Mesendoderm (in vitro differentiated cells): Measurements from ENCODE around the gene SPATS2.
A peak's percentile ranks its signal among the peaks of the same experiment; 100 is the strongest.

Experiments
- DNase-seq: peaks from one replicate; pipeline ENCODE4 v3.0.0; 2013
- H2AK5ac ChIP-seq: 2 replicates; pipeline ENCODE4 v1.6.1; 2013; ENCODE audit warnings: low read length, inconsistent platforms
- H2BK120ac ChIP-seq: 2 replicates; pipeline ENCODE4 v1.6.1; 2013; ENCODE audit warnings: low read depth, mild to moderate bottlenecking, low read length, moderate library complexity, mixed read lengths
- H2BK15ac ChIP-seq: replicated peaks from 2 replicates; pipeline ENCODE4 v1.6.1; 2013; ENCODE audit warnings: low read depth, mild to moderate bottlenecking, moderate library complexity
- H2BK5ac ChIP-seq: 2 replicates; pipeline ENCODE4 v1.6.1; 2013; ENCODE audit warnings: low read length, inconsistent platforms
- H3K18ac ChIP-seq: 2 replicates; pipeline ENCODE4 v1.6.1; 2013; ENCODE audit warnings: mild to moderate bottlenecking, low read length, mixed read lengths
- H3K23ac ChIP-seq: one replicate; pipeline ENCODE4 v1.6.1; 2013; ENCODE audit warnings: low read length
- H3K27ac ChIP-seq: 2 replicates; pipeline ENCODE4 v1.5.1; 2013; ENCODE audit warnings: low read depth, mild to moderate bottlenecking, inconsistent platforms, low read length, moderate library complexity
- H3K27me3 ChIP-seq: 2 replicates; pipeline ENCODE4 v1.6.1; 2013; ENCODE audit warnings: low read length, control low read depth, mild to moderate bottlenecking, inconsistent platforms; ENCODE audit not compliant: insufficient read depth, poor library complexity
- H3K36me3 ChIP-seq: 2 replicates; pipeline ENCODE4 v1.6.1; 2013; ENCODE audit warnings: low read length, inconsistent platforms; ENCODE audit not compliant: control insufficient read depth, insufficient read depth
- H3K4ac ChIP-seq: one replicate; pipeline ENCODE4 v1.6.1; 2013; ENCODE audit warnings: low read depth, mild to moderate bottlenecking, low read length, moderate library complexity
- H3K4me1 ChIP-seq: 2 replicates; pipeline ENCODE4 v1.6.1; 2013; ENCODE audit warnings: low read depth, low read length, inconsistent platforms; ENCODE audit not compliant: control insufficient read depth
- H3K4me2 ChIP-seq: 2 replicates; pipeline ENCODE4 v1.6.1; 2013; ENCODE audit warnings: low read length
- H3K4me3 ChIP-seq: 2 replicates; pipeline ENCODE4 v1.5.1; 2013; ENCODE audit warnings: mild to moderate bottlenecking, low read length
- H3K56ac ChIP-seq: one replicate; pipeline ENCODE4 v1.6.1; 2013; ENCODE audit warnings: low read length
- H3K79me1 ChIP-seq: 2 replicates; pipeline ENCODE4 v1.6.1; 2013; ENCODE audit warnings: low read length, inconsistent platforms
- H3K79me2 ChIP-seq: 2 replicates; pipeline ENCODE4 v1.6.1; 2013; ENCODE audit warnings: mild to moderate bottlenecking, low read length; ENCODE audit not compliant: control insufficient read depth, insufficient read depth
- H3K9ac ChIP-seq: 2 replicates; pipeline ENCODE4 v1.6.1; 2013; ENCODE audit warnings: low read length, inconsistent platforms
- H4K5ac ChIP-seq: one replicate; pipeline ENCODE4 v1.6.1; 2013; ENCODE audit warnings: low read length
- H4K8ac ChIP-seq: one replicate; pipeline ENCODE4 v1.6.1; 2013; ENCODE audit warnings: low read depth, mild to moderate bottlenecking, control low read depth, low read length, moderate library complexity
- WGBS: extraction: QIAGEN DNeasy Blood & Tissue Kit; methylation state at CpG from one replicate; pipeline ENCODE4 v1.1.7; 2013; ENCODE audit warnings: low lambda C conversion rate, missing lambda C conversion rate; ENCODE audit not compliant: insufficient coverage; ENCODE audit errors: extremely low coverage; 5-methylcytosine and 5-hydroxymethylcytosine counted together

SPATS2 gene

GRCh38 chr12:49543914-49544815 is 176.9 kb downstream of the SPATS2 start:
- Histone ChIP-seq H3K27ac (no peak overlapping the region), H2BK120ac (no peak overlapping the region), H3K23ac (no peak overlapping the region), H3K4me2 (no peak overlapping the region), H3K4me3 (no peak overlapping the region), H3K56ac (no peak overlapping the region), H3K36me3 (no peaks in the 10 kb centered on the region), H3K79me2 (no peaks in the 10 kb centered on the region), H4K5ac (no peak overlapping the region), H2BK15ac (no peak overlapping the region), H3K4me1 (no peaks in the 10 kb centered on the region), H2AK5ac (no peak overlapping the region), H2BK5ac (no peak overlapping the region), H3K18ac (no peak overlapping the region), H3K4ac (no peak overlapping the region), H3K27me3 (peaks cover 25% of the 10 kb centered on the region), H3K9ac (no peak overlapping the region), H4K8ac (no peak overlapping the region), H3K79me1 (no peaks in the 10 kb centered on the region)
- peak; percentile 41 for DNase-seq
- WGBS: no CpG with 5 or more reads among the region's 39 CpGs

GRCh38 chr12:49545815-49546214 is 178.6 kb downstream of the SPATS2 start:
- Histone ChIP-seq H3K18ac (no peak overlapping the region), H3K36me3 (no peaks in the 10 kb centered on the region), H3K79me1 (no peaks in the 10 kb centered on the region), H3K27ac (no peak overlapping the region), H3K79me2 (no peaks in the 10 kb centered on the region), H3K4me1 (peaks cover 2% of the 10 kb centered on the region), H3K56ac (no peak overlapping the region), H2BK5ac (no peak overlapping the region), H3K23ac (no peak overlapping the region), H2BK15ac (no peak overlapping the region), H3K9ac (no peak overlapping the region), H4K5ac (no peak overlapping the region), H3K4me2 (no peak overlapping the region), H2AK5ac (no peak overlapping the region), H3K4me3 (no peak overlapping the region), H3K4ac (no peak overlapping the region), H2BK120ac (no peak overlapping the region), H4K8ac (no peak overlapping the region), H3K27me3 (peaks cover 11% of the 10 kb centered on the region)
- no peak for DNase-seq
- no CpG with 5 or more reads among the region's 4 CpGs for WGBS

DNA sequence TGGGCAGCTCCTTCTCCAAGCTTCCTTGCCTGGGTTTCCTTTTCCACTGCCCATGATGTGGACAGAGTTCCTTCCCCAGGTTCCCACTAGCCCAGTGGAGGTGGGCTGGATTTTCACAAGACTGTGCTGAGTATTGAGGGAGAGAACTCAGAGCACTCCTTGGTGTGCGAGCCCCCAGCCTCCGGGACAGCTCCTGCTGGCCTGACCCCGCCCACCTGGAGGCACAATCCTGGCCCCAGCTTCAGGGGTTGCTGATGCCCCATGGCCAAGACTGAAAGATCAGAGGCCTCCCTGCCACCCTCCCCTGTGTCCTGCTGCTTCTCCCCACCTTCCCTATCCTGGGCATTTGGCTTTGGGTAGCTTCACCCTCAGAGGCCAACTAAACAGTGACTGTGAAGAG is 179.2 kb downstream of the SPATS2 start:
- no peak overlapping the region for H3K4ac ChIP-seq
- H3K4me2 ChIP-seq: no peak overlapping the region
- no peak for DNase-seq
- peaks cover 2% of the 10 kb centered on the region for H3K4me1 ChIP-seq
- no peak overlapping the region for H3K56ac ChIP-seq
- H2BK120ac ChIP-seq: no peak overlapping the region
- no peak overlapping the region for H3K23ac ChIP-seq
- H3K18ac ChIP-seq: no peak overlapping the region
- H2BK15ac ChIP-seq: no peak overlapping the region
- no peak overlapping the region for H4K8ac ChIP-seq
- WGBS: no CpG with 5 or more reads among the region's 3 CpGs
- no peak overlapping the region for H3K27ac ChIP-seq
- no peaks in the 10 kb centered on the region for H3K36me3 ChIP-seq
- H2BK5ac ChIP-seq: no peak overlapping the region
- H2AK5ac ChIP-seq: no peak overlapping the region
- H4K5ac ChIP-seq: no peak overlapping the region
- H3K79me2 ChIP-seq: no peaks in the 10 kb centered on the region
- H3K27me3 ChIP-seq: peaks cover 9% of the 10 kb centered on the region
- no peak overlapping the region for H3K9ac ChIP-seq
- H3K79me1 ChIP-seq: no peaks in the 10 kb centered on the region
- H3K4me3 ChIP-seq: no peak overlapping the region

DNA sequence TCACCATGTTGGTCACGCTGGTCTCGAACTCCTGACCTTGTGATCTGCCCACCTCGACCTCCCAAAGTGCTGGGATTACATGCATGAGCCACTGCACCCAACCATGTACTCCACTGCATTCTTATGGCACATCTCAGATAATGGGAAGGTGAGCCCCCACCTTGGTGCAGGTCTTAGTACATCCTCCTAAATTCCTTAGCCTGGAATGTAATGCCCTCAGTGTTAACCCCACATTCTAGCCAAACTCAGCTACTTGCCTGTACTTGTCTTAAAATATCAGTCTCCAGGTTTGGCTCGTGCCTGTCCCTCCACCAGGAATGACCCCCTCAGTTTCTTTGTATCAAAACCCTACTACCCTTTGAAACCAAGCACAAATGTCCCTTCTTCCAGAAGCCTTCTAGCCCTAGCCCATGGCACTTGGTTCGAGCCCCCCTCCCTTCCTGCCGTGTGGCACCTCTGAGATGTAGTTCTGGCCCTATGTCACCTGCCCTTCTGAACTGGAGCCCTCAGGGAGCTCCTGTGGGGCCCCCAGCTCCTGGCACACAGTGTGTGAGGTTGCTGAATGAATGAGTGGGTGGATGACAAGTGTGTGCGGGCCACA is 179.9 kb downstream of the SPATS2 start:
- WGBS: no CpG with 5 or more reads among the region's 7 CpGs
- no peak overlapping the region for H2BK15ac ChIP-seq
- no peak overlapping the region for H3K4me3 ChIP-seq
- no peak overlapping the region for H3K56ac ChIP-seq
- no peaks in the 10 kb centered on the region for H3K36me3 ChIP-seq
- H2AK5ac ChIP-seq: no peak overlapping the region
- no peak overlapping the region for H2BK120ac ChIP-seq
- H3K9ac ChIP-seq: no peak overlapping the region
- H3K4me1 ChIP-seq: peaks cover 2% of the 10 kb centered on the region
- no peaks in the 10 kb centered on the region for H3K79me1 ChIP-seq
- H3K18ac ChIP-seq: no peak overlapping the region
- H3K23ac ChIP-seq: no peak overlapping the region
- H2BK5ac ChIP-seq: no peak overlapping the region
- no peak for DNase-seq
- no peak overlapping the region for H4K8ac ChIP-seq
- H3K4me2 ChIP-seq: no peak overlapping the region
- H3K4ac ChIP-seq: no peak overlapping the region
- no peak overlapping the region for H3K27ac ChIP-seq
- H3K27me3 ChIP-seq: peaks cover 9% of the 10 kb centered on the region
- no peak overlapping the region for H4K5ac ChIP-seq
- no peaks in the 10 kb centered on the region for H3K79me2 ChIP-seq

GRCh38 chr12:49548481-49548821 is 181.2 kb downstream of the SPATS2 start:
- H3K27me3 ChIP-seq: peaks cover 4% of the 10 kb centered on the region

More at GRCh38 chr12:49548481-49548821, 181.2 kb downstream of the SPATS2 start:
- Histone ChIP-seq H3K4ac (no peak overlapping the region), H2BK5ac (no peak overlapping the region), H3K9ac (no peak overlapping the region), H3K79me1 (no peaks in the 10 kb centered on the region), H3K79me2 (no peaks in the 10 kb centered on the region), H2BK120ac (no peak overlapping the region), H2AK5ac (no peak overlapping the region), H3K4me3 (no peak overlapping the region), H3K36me3 (no peaks in the 10 kb centered on the region), H4K5ac (no peak overlapping the region), H3K23ac (no peak overlapping the region), H3K4me1 (peaks cover 2% of the 10 kb centered on the region), H2BK15ac (no peak overlapping the region), H3K56ac (peak overlapping the region; percentile 35), H4K8ac (no peak overlapping the region), H3K4me2 (no peak overlapping the region), H3K18ac (no peak overlapping the region), H3K27ac (no peak overlapping the region)
- WGBS: no CpG with 5 or more reads among the region's 8 CpGs
- no peak for DNase-seq
